Endothelial cell of umbilical vein (primary cell): ENCODE measurements around the gene MKLN1. TPM values are rescaled to one million over a fixed set of nuclear protein-coding genes. Genes with fewer than 3 reads are reported as not detected.

ENCODE experiments used
- BruUV-seq: library from RNA; stranded (reverse); fragments of 400-500 nt; replicated peaks from 2 replicates; lab custom pipeline; 2021; lab: Mats Ljungman, UMichigan
- CTCF ChIA-PET: fragments of 300-600, 350-600 bp; sonication (Branson Sonifier 250); formaldehyde crosslinking; loops from one replicate; lab custom pipeline; 2021; ENCODE audit warnings: antibody characterized with exemption, inconsistent platforms; lab: Charles Lee
- POLR2A ChIA-PET: fragments of 300-600, 350-600 bp; sonication (Branson Sonifier 250); formaldehyde crosslinking; loops from one replicate; lab custom pipeline; 2021; ENCODE audit warnings: antibody characterized with exemption, inconsistent platforms; lab: Charles Lee
- DNase-seq: peaks from one replicate; pipeline ENCODE4 v3.0.0-alpha.2; 2011; ENCODE audit warnings: low read depth, low spot score
- FAIRE-seq: peaks from 2 replicates; lab custom pipeline; 2011; peaks lifted over from hg19 to GRCh38; lab: Jason Lieb, UNC
- H2AFZ ChIP-seq: 2 replicates; pipeline ENCODE4 v1.6.0; 2012; ENCODE audit warnings: low read depth, low read length, control low read depth, inconsistent platforms
- H3K27ac ChIP-seq: 2 replicates; pipeline ENCODE4 v1.5.1; 2011; ENCODE audit warnings: low read depth, mild to moderate bottlenecking, control low read depth, low read length, moderate library complexity; ENCODE audit not compliant: insufficient read depth
- H3K27me3 ChIP-seq, 2 experiments: 2 replicates each; pipeline versions ENCODE4 v1.6.0 to v1.6.1; 2011; ENCODE audit warnings: low read length in 2 of 2, mixed read lengths in 1 of 2; ENCODE audit not compliant: control insufficient read depth in 2 of 2, insufficient read depth in 2 of 2
- H3K36me3 ChIP-seq, 2 experiments: 2 replicates in 1 of 2; 3 replicates in 1 of 2; pipeline ENCODE4 v1.5.1; 2011; ENCODE audit warnings: low read length in 2 of 2, mild to moderate bottlenecking in 1 of 2, moderate library complexity in 1 of 2; ENCODE audit not compliant: control insufficient read depth in 2 of 2, insufficient read depth in 2 of 2; ENCODE audit errors: extremely low read depth in 1 of 2
- H3K4me1 ChIP-seq: 3 replicates; pipeline ENCODE4 v1.5.1; 2011; ENCODE audit warnings: mild to moderate bottlenecking, low read length; ENCODE audit not compliant: control insufficient read depth, insufficient read depth; ENCODE audit errors: extremely low read depth
- H3K4me2 ChIP-seq: 2 replicates; pipeline ENCODE4 v1.6.1; 2011; ENCODE audit warnings: low read length, control low read depth, mixed read lengths; ENCODE audit not compliant: insufficient read depth
- H3K4me3 ChIP-seq, 3 experiments: fragments of 200-600 bp in 1 of 3; sonication (generic), shearing (Covaris generic) in 1 of 3; replicated peaks in 1 of 3; 2 replicates each; pipeline ENCODE4 v1.5.1; 2011 to 2016; ENCODE audit warnings: control low read depth in 3 of 3, low read length in 3 of 3, mild to moderate bottlenecking in 2 of 3, inconsistent platforms in 1 of 3, low read depth in 1 of 3, moderate library complexity in 1 of 3; ENCODE audit not compliant: insufficient read depth in 1 of 3
- H3K79me2 ChIP-seq: 2 replicates; pipeline ENCODE4 v1.6.0; 2012; ENCODE audit warnings: low read length, inconsistent platforms; ENCODE audit not compliant: control insufficient read depth, insufficient read depth
- H3K9ac ChIP-seq: replicated peaks from 2 replicates; pipeline ENCODE3; 2011; ENCODE audit warnings: low read length, control low read depth; ENCODE audit not compliant: insufficient read depth; ENCODE audit errors: extremely low read depth
- H3K9me1 ChIP-seq: replicated peaks from 3 replicates; pipeline ENCODE4 v1.6.0; 2011; ENCODE audit warnings: mild to moderate bottlenecking, low read length; ENCODE audit not compliant: control insufficient read depth, insufficient read depth; ENCODE audit errors: extremely low read depth
- H3K9me3 ChIP-seq: replicated peaks from 2 replicates; pipeline ENCODE4 v1.5.1; 2012; ENCODE audit warnings: low read length, inconsistent platforms; ENCODE audit not compliant: control insufficient read depth, insufficient read depth
- H4K20me1 ChIP-seq: replicated peaks from 2 replicates; pipeline ENCODE3; 2011; ENCODE audit warnings: mild to moderate bottlenecking, low read length; ENCODE audit not compliant: control insufficient read depth, insufficient read depth; ENCODE audit errors: extremely low read depth
- CTCF ChIP-seq, 2 donors: IDR thresholded peaks; 1 replicate in 1 of 2; 2 replicates in 1 of 2; pipeline ENCODE4 v1.5.1; 2011; ENCODE audit warnings: low read length in 2 of 2, mild to moderate bottlenecking in 2 of 2, moderate library complexity in 2 of 2, control low read depth in 1 of 2, inconsistent platforms in 1 of 2, low read depth in 1 of 2; ENCODE audit not compliant: insufficient read depth in 1 of 2; ENCODE audit errors: extremely low read depth in 1 of 2
- EZH2 ChIP-seq: IDR thresholded peaks from 2 replicates; pipeline ENCODE4 v1.6.1; 2012; ENCODE audit warnings: borderline replicate concordance, low read depth, mild to moderate bottlenecking, moderate library complexity, low read length, inconsistent platforms; ENCODE audit not compliant: severe bottlenecking
- FOS ChIP-seq: IDR thresholded peaks from 2 replicates; pipeline ENCODE4 v1.6.1; 2011; ENCODE audit warnings: mild to moderate bottlenecking, low read length, moderate library complexity, borderline replicate concordance; ENCODE audit not compliant: insufficient read depth
- GATA2 ChIP-seq: IDR thresholded peaks from 2 replicates; pipeline ENCODE4 v1.7.0; 2011; ENCODE audit warnings: low read depth, mild to moderate bottlenecking, moderate library complexity, mixed read lengths, low read length; ENCODE audit not compliant: insufficient read length, insufficient read depth
- JUN ChIP-seq: IDR thresholded peaks from 2 replicates; pipeline ENCODE4 v1.6.1; 2011; ENCODE audit warnings: borderline replicate concordance, low read depth; ENCODE audit not compliant: insufficient read length, insufficient read depth
- MAX ChIP-seq: IDR thresholded peaks from 2 replicates; pipeline ENCODE4 v1.6.1; 2011; ENCODE audit not compliant: insufficient read depth, insufficient read length
- MYC ChIP-seq: IDR thresholded peaks from one replicate; pipeline ENCODE4 v1.6.1; 2011; ENCODE audit warnings: mild to moderate bottlenecking, low read depth, low read length
- POLR2A ChIP-seq: IDR thresholded peaks from 2 replicates; pipeline ENCODE4 v1.6.1; 2012; ENCODE audit warnings: low read depth, mild to moderate bottlenecking, control low read depth, low read length
- POLR2AphosphoS5 ChIP-seq: IDR thresholded peaks from 2 replicates; pipeline ENCODE4 v1.6.1; 2012; ENCODE audit warnings: low read depth, mild to moderate bottlenecking, control low read depth, low read length, moderate library complexity; ENCODE audit not compliant: insufficient read depth
- dilution Hi-C: fragments of 300-500 bp; cut with MboI; formaldehyde crosslinking; loops from one replicate; pipeline ENCODE4 v1.15.0; 2019; ENCODE audit warnings: low sequenced_read_pairs; ENCODE audit not compliant: extremely low pct_ligation_motif_present
- intact Hi-C: fragments of 100-400 bp; cut with micrococcal nuclease; formaldehyde crosslinking; loops from one replicate; pipeline ENCODE4 v1.10.0; 2022
- polyA plus RNA-seq, 4 experiments: library from polyadenylated mRNA; depleted of rRNA in 3 of 4; stranded (reverse) in 3 of 4; unstranded in 1 of 4; fragments of >200 nt; gene quantifications; 2 replicates each; pipeline versions ENCODE4 v1.2.1 to v1.2.3, GENCODE V29; 2011 to 2012; ENCODE audit warnings: missing spikeins in 1 of 4
- total RNA-seq: library from RNA; stranded (reverse); gene quantifications from 2 replicates; pipeline ENCODE4 v1.2.3, GENCODE V29; 2021

MKLN1 gene
- total and polyA plus RNA-seq, 2 donors (not counting 3 experiments of a cell fraction or from before 2014, with no cell fraction given), result 12.2 to 32.1 TPM

- Histone ChIP-seq H3K9me3 (no peaks in the 10 kb centered on the region), H3K27ac (peak overlapping the region; percentile 28), H4K20me1 (no peaks in the 10 kb centered on the region), H2AFZ (no peak overlapping the region), H3K79me2 (peaks cover 75% of the 10 kb centered on the region), H3K4me2 (no peak overlapping the region), H3K4me3 (no peak overlapping the region), H3K36me3 (no peaks in the 10 kb centered on the region), H3K4me1 (peaks cover 57% of the 10 kb centered on the region), H3K27me3 (no peaks in the 10 kb centered on the region), H3K9ac (no peak overlapping the region), H3K9me1 (no peaks in the 10 kb centered on the region)
- TF ChIP-seq GATA2 (no peak), JUN (no peak), MYC (no peak), CTCF (IDR thresholded peaks at IDR 0.05; ENCODE audit: extremely low read depth in 1 of 2, insufficient read depth in 1 of 2, low read depth in 1 of 2, low read length in 2 of 2) (no peak), FOS (no peak), POLR2A (no peak), EZH2 (no peak), POLR2AphosphoS5 (no peak), MAX (no peak)
- CTCF ChIA-PET, result no interaction called here
- DNase-seq, result peak; percentile 74
- intact Hi-C loops, result loop anchor here (2.0 kb wide), 1 partner anchor 16 kb away; no protein-coding TSS in a partner anchor
- dilution Hi-C loops, result no loop called here
- no TSS peak for BruUV-seq
- POLR2A ChIA-PET, result no interaction called here
- peak; percentile 69 for FAIRE-seq
Observed at GRCh38 chr7:131529179-131529578, 201.5 kb downstream of the MKLN1 start.
